GM10847 (cell line): ENCODE results near the gene NKAIN2.

Experiments used
- POLR2A ChIP-seq: IDR thresholded peaks from 2 replicates; pipeline ENCODE4 v1.6.1; 2011; ENCODE audit not compliant: insufficient read length; ENCODE audit errors: extremely low read depth

NKAIN2 gene

GRCh38 chr6:124462750-124463149, 659.1 kb downstream of the NKAIN2 start:
- TF ChIP-seq POLR2A, result no peak

- no peak for TF ChIP-seq POLR2A
These were observed 659.6 kb downstream of the NKAIN2 start for GRCh38 chr6:124463271-124463670.

- TF ChIP-seq POLR2A, result no peak
These were observed 663.3 kb downstream of the NKAIN2 start for GRCh38 chr6:124466949-124467348.

GRCh38 chr6:124467366-124467765, 663.7 kb downstream of the NKAIN2 start:
- no peak for TF ChIP-seq POLR2A

- TF ChIP-seq POLR2A, result no peak
These were observed 667.1 kb downstream of the NKAIN2 start for GRCh38 chr6:124470803-124471202.

GRCh38 chr6:124475176-124475575, 671.5 kb downstream of the NKAIN2 start:
- TF ChIP-seq POLR2A, result no peak

GRCh38 chr6:124478906-124479305, 675.2 kb downstream of the NKAIN2 start:
- no peak for TF ChIP-seq POLR2A

- TF ChIP-seq POLR2A, result no peak
These were observed 676.3 kb downstream of the NKAIN2 start for GRCh38 chr6:124479991-124480430.

- no peak for TF ChIP-seq POLR2A
These were observed 678.4 kb downstream of the NKAIN2 start for GRCh38 chr6:124482071-124482491.

- TF ChIP-seq POLR2A, result no peak
These were observed 684.2 kb downstream of the NKAIN2 start for GRCh38 chr6:124487623-124488431.

- TF ChIP-seq POLR2A, result no peak
These were observed 686.5 kb downstream of the NKAIN2 start for GRCh38 chr6:124490122-124490521.

- TF ChIP-seq POLR2A, result no peak
These were observed 689.6 kb downstream of the NKAIN2 start for GRCh38 chr6:124493259-124493658.

GRCh38 chr6:124494956-124495664, 691.4 kb downstream of the NKAIN2 start:
- TF ChIP-seq POLR2A, result no peak

GRCh38 chr6:124495665-124496190, 692.1 kb downstream of the NKAIN2 start:
- no peak for TF ChIP-seq POLR2A

GRCh38 chr6:124496334-124496733, 692.7 kb downstream of the NKAIN2 start:
- no peak for TF ChIP-seq POLR2A

- TF ChIP-seq POLR2A, result no peak
These were observed 708.8 kb downstream of the NKAIN2 start for GRCh38 chr6:124512431-124512830.

GRCh38 chr6:124517339-124517738, 713.7 kb downstream of the NKAIN2 start:
- no peak for TF ChIP-seq POLR2A

- no peak for TF ChIP-seq POLR2A
These were observed 716.8 kb downstream of the NKAIN2 start for GRCh38 chr6:124520514-124520913.
